Occipital lobe (tissue), 2 donors: ENCODE data around the gene ZNF154. TPM values are rescaled to one million over a fixed set of nuclear protein-coding genes. Genes with fewer than 3 reads are reported as not detected.

Experiments
- DNase-seq: peaks from one replicate; lab custom pipeline; 2025; lab: John Stamatoyannopoulos, UW
- total RNA-seq: library from RNA; depleted of rRNA; stranded (reverse); fragments of >200 nt; gene quantifications from one replicate; pipeline ENCODE4 v1.2.3, GENCODE V29; 2014

Gene ZNF154
- total RNA-seq, 1 donor from 2014 or later: 42.7 TPM

GRCh38 chr19:57682226-57682766 lies 26.7 kb downstream of the ZNF154 start:
- DNase-seq: no peak

DNA sequence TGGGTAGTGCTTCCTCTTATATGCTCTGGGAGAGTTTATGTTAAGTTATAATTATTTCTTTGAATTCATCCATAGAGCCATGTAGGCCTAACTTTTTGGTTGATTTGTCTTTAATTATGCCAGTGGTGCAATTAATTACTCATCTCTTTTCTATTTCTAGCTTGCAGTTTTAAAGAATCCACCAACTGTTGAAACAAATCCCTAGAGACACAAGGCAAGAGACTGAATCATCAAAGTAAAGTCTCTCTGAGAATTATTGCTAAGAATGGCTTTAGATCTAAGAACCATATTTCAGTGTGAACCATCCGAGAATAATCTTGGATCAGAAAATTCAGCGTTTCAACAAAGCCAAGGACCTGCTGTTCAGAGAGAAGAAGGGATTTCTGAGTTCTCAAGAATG lies 33.1 kb downstream of the ZNF154 start:
- no peak for DNase-seq

- no peak for DNase-seq
These were observed 36.5 kb downstream of the ZNF154 start for GRCh38 chr19:57672466-57672865.

GRCh38 chr19:57671124-57671895 lies 37.7 kb downstream of the ZNF154 start:
- no peak for DNase-seq

GRCh38 chr19:57668635-57669034 lies 40.4 kb downstream of the ZNF154 start, which contains the start of gene ZSCAN4:
Gene ZSCAN4 (plus strand): TSS chr19:57668935. CDS start chr19:57676146, 7,211 bp downstream.
- DNase-seq: no peak

GRCh38 chr19:57667228-57667627 lies 41.8 kb downstream of the ZNF154 start:
- DNase-seq: no peak

- no peak for DNase-seq
These were observed 43.7 kb downstream of the ZNF154 start for GRCh38 chr19:57665261-57665806.

GRCh38 chr19:57664269-57665127 lies 44.5 kb downstream of the ZNF154 start:
- peak; percentile 29 for DNase-seq

DNA sequence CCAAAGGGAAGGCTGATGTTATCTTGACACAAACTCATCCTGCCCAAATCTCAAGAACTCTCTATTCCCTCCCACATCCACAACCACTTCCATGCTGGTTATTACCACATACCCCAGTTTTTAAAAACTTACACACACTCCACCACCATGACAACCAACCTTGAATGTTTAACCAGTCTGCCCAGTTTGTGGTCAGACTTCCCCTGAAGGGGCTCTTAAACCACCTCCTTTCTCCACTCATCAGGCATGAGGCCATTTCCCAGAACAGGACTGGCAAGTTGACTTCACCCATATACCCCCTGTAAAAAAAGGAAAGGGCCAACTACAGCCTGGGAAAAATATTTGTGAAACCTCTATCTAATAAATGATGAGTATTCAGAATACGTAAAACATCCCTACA lies 52.7 kb downstream of the ZNF154 start:
- no peak for DNase-seq

DNA sequence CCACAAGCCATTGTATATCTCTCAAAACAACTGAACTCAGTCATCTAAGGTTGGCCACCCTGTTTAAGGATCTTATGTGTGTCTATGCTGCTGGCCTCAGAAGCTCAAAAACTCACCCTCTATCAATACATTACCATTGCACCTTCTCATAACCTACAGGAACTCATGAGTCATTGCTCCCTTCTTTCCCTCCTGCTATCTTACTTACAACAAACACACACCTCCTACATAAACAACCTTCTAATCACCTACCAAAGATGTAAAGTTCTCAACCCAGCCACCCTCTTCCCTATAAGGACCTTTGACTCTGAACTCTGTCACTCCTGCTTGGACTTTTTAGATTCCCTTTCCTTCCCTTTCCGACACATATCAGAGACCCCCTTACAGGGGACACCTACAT lies 53.6 kb downstream of the ZNF154 start:
- no peak for DNase-seq

GRCh38 chr19:57653689-57654088 lies 55.3 kb downstream of the ZNF154 start:
- no peak for DNase-seq

DNA sequence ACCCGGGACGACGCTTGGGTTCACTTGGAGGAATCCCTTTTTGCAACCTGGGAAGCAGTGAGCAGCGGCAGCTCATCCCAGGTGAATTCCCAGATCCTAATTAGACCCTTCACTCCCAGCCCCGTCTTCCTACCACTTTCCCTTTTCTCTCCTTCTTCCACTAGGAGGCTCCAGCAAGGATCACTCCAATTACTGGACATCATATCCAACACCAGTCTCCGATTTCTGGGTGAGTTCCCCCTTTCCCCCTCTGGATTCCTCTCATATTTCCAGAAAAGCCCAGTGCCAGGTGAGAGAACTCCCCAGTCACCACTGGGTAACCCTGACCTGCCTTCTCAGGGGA lies 57.4 kb downstream of the ZNF154 start:
- no peak for DNase-seq

GRCh38 chr19:57648331-57649003 lies 60.5 kb downstream of the ZNF154 start:
- no peak for DNase-seq

Other genes starting within 250 kb of the ZNF154 start
- 73.9 TPM for gene ZNF772, start 231.6 kb downstream of the ZNF154 start, total RNA-seq
- gene ZNF419, start 221.5 kb downstream of the ZNF154 start, total RNA-seq: 32.1 TPM
- 26.4 TPM for gene ZNF773, start 209.3 kb downstream of the ZNF154 start, total RNA-seq
- 18.7 TPM for gene ZNF549, start 181.8 kb downstream of the ZNF154 start, total RNA-seq
- 12.8 TPM for gene ZNF550, start 149.3 kb downstream of the ZNF154 start, total RNA-seq
- gene ZNF416, start 130.3 kb downstream of the ZNF154 start, total RNA-seq: 15.1 TPM
- 33.7 TPM for gene ZIK1, start 125.1 kb downstream of the ZNF154 start, total RNA-seq
- gene ZNF530, start 109.3 kb downstream of the ZNF154 start, total RNA-seq: 3.6 TPM
- 41.0 TPM for gene ZNF134, start 95.0 kb downstream of the ZNF154 start, total RNA-seq
- 34.9 TPM for gene ZNF211, start 76.0 kb downstream of the ZNF154 start, total RNA-seq
- gene ZSCAN4, start 40.3 kb downstream of the ZNF154 start, total RNA-seq: not detected
- gene ZNF551, start 27.2 kb downstream of the ZNF154 start, total RNA-seq: 30.1 TPM
- gene ZNF671, start 18.4 kb upstream of the ZNF154 start, total RNA-seq: 36.2 TPM
- gene ZNF776, start 37.6 kb upstream of the ZNF154 start, total RNA-seq: 51.6 TPM
- 69.7 TPM for gene ZNF586, start 60.5 kb upstream of the ZNF154 start, total RNA-seq
- gene ZNF552, start 105.7 kb upstream of the ZNF154 start, total RNA-seq: 9.7 TPM
- gene ZNF587B, start 121.1 kb upstream of the ZNF154 start, total RNA-seq: 20.9 TPM
- 34.5 TPM for gene ZNF587, start 140.7 kb upstream of the ZNF154 start, total RNA-seq
- gene ZNF814, start 179.8 kb upstream of the ZNF154 start, total RNA-seq: 32.8 TPM
- 39.3 TPM for gene ZNF417, start 207.4 kb upstream of the ZNF154 start, total RNA-seq
- 64.3 TPM for gene ZNF418, start 226.2 kb upstream of the ZNF154 start, total RNA-seq
- gene ZNF256, start 238.5 kb upstream of the ZNF154 start, total RNA-seq: 15.6 TPM